Epithelial cell of esophagus (primary cell): ENCODE results near the gene LRRC47.

Experiments
- DNase-seq: peaks from one replicate; pipeline ENCODE4 v3.0.0; 2010; ENCODE audit warnings: low read depth
- H3K4me3 ChIP-seq: 2 replicates; pipeline ENCODE4 v1.5.1; 2011; ENCODE audit warnings: mild to moderate bottlenecking, low read length, control low read depth
- TF ChIP-seq, protein P1 (sequence below): IDR thresholded peaks from 2 replicates; pipeline ENCODE4 v1.5.1; 2011; ENCODE audit warnings: low read depth, mild to moderate bottlenecking, low read length, control low read depth, inconsistent platforms; ENCODE audit not compliant: insufficient read depth; ENCODE audit errors: missing control alignments

LRRC47 gene

DNA sequence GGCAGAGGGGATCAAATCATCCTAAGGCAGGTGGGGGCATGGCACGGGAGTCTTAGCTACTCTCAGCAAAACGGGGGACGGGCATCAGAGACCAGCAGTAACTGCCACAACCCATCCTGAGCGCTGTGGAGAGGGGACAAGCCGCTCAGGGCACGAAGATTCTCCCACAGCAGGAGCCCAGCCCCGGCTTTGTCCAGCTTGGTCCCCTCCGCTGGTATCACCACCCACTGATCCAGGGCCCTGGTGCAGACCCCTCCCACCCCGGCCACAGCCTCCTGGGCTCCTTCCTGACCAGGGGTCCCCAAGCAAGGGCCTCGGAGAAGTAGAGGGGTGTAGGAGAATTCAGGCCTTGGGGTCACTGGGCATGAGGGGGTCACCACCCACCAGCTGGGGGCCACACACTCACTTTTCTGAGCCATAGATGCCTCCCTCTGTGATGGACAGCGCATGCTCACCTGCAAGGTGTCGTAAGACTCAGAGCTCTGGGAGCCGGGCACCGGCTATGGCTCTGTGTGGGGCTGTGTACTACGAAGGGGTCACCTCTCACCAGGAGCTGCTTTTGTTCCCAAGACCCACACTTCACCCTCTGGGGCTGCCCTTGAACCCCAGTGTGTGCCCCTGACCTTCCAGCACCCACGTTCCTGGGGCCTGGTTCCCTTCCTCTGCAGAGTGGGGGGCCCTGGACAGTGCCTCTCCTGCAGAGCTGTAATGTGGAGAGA lies 26.1 kb downstream of the LRRC47 start:
- DNase-seq, result no peak
- TF ChIP-seq, protein P1, sequence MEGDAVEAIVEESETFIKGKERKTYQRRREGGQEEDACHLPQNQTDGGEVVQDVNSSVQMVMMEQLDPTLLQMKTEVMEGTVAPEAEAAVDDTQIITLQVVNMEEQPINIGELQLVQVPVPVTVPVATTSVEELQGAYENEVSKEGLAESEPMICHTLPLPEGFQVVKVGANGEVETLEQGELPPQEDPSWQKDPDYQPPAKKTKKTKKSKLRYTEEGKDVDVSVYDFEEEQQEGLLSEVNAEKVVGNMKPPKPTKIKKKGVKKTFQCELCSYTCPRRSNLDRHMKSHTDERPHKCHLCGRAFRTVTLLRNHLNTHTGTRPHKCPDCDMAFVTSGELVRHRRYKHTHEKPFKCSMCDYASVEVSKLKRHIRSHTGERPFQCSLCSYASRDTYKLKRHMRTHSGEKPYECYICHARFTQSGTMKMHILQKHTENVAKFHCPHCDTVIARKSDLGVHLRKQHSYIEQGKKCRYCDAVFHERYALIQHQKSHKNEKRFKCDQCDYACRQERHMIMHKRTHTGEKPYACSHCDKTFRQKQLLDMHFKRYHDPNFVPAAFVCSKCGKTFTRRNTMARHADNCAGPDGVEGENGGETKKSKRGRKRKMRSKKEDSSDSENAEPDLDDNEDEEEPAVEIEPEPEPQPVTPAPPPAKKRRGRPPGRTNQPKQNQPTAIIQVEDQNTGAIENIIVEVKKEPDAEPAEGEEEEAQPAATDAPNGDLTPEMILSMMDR, result no peak
- H3K4me3 ChIP-seq, result no peak overlapping the region

DNA sequence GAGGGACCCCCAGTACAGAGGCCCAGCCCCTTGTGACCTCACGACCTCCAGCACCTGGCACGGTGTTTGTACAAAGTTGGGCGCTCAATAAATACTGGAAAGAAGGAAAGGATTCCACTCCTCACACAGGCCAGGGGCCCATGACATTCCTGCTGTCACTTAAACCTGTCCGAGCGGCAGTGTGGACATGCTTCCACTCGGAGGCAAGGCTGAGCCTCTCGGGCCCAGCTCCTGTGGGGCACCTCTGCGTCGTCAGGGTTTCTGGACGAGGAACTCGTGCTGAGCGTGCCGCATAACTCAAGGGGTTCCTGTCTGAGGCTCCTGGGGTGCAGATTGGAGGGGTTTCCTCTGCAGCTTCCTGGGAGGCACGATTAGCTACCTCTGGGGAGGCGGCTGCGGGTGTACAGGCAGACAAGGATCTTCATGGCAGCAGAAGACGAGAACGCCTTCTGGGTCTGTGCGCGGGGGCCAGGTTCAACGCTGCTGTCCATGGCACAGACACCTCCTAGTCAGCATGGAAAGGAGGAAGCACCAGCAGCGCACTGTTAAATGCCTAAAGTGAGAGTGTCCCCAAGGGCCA lies 27.4 kb downstream of the LRRC47 start:
- TF ChIP-seq, protein P1, result no peak
- DNase-seq, result no peak
- H3K4me3 ChIP-seq, result no peak overlapping the region

DNA sequence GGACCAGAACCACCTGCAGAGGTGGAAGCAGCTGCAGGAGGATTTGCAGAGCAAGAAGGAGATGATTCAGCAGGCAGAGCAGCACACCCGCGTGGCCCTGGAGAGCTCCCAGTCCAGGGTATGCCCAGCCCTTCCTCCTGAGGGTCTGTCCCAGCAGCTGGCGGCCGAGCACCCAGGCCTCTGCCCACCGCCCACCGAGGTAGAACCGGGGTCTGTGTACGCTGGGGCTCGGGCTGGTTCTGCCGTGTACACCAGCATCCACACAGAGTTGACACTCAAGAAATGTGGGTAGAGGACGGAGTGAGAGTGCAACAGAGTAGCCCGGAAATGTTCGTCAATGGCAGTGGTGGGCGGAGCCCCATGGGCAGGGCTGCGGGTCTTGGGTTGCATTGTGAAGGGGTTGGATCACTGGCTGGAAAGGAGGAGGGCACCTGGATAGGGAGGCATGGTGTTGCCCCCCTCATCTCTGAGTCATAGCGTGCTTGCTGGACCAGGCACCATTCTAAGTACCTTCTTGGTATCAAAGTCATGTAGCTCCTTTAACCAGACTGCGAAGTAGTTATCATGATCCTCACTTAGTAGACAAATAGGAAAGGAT lies 28.9 kb downstream of the LRRC47 start:
- H3K4me3 ChIP-seq, result no peak overlapping the region
- TF ChIP-seq, protein P1, result no peak
- no peak for DNase-seq

DNA sequence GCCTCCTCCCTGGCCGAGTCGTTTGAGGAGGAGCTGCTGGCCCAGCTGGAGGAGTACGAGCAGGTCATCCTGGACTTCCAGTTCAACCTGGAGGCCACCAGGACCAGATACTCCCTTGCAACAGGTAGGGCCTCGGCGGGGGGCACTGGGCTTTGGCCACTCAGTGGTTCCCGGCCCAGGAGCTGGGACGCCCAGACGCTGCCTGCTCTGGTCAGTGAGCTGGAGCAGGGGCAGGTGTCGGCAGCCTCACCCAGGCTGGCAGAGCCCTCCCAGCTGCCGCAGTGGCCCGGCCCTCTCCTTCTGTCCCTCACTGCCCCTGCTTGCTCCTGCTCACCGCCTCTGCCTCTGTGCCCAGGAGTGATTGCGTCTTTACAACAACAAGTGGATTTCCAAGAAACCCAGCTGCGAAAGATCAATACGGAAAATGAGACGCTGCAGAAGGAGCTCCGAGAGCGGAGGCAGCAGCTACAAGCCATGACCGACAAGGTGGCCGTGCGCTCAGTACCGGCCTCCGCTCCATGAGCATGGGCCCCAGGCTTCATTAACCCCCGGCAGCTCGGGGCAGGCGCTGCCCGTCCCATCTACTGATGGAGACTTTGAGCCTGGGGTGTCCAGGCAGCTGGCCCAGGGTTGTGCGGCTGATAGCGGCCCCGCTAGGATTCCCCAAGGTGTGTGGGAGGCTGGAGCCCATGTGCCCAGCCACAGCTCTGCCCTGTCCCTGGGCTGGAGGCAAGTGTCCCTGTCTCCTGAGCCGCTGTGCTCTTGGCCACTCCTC lies 32.8 kb downstream of the LRRC47 start:
- DNase-seq, result no peak
- TF ChIP-seq, protein P1, result no peak
- H3K4me3 ChIP-seq, result no peak overlapping the region

DNA sequence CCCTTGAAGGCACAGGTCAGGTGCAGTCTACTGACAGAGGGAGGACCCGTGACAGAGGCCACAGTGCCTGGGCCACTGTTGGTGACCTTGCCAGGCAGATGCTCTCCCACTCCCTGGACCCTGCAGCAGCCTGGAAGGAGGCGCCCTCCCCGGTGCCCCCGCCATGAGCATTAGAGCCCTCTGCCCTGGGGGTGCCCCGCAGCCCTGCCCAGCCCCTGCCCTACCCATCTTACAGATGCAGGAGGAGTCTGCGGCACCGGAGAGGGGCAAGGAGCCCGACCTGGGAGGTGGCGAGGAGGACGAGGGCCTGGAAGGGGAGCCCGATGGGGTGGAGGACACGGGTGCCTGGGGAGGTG lies 33.4 kb downstream of the LRRC47 start:
- no peak for DNase-seq
- no peak overlapping the region for H3K4me3 ChIP-seq
- TF ChIP-seq, protein P1, result no peak

DNA sequence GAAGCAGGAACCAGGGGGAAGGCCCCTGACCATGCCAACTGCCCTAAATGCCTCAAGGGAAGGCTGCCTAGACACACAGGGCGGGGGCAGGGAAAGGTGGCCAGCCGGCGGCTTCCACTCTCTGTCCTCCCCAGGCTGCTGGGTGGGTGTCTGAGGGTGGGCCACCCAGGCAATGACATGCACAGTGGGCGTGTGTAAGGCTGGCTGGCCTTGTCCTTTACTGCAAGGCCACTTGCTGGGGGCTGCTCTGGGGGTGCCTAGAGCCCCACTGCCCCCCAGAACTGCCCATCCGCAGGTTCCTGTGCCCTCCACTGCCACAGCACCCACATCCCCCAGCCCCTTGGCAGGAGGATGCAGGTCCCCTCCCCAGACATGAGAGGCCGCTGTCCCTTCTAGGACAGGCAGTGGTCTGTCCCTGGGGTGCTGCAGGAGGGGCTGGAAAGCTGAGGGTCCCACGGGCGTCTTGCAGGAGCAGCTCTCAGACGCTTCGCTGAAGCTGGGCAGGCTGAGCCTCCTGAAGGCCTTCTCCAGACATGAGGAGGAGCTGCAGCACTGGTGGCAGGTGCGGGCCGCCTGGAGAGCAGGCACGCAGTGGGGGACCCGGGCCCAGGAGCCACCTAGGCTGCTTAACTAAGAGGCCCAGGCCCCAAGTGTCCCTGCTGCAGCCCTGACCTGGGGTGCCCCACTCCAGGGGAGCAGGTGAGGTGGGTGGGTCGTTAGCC lies 34.0 kb downstream of the LRRC47 start:
- TF ChIP-seq, protein P1, result no peak
- no peak overlapping the region for H3K4me3 ChIP-seq
- DNase-seq, result no peak
